GOT3 (cell line): ENCODE results near the gene DOCK2.
"Not testable (repeated sequence)": the region's sequence is repeated elsewhere in the genome, so short reads cannot be mapped to it uniquely, and the experiment has no call there.

ENCODE experiments used
- DNase-seq: peaks from one replicate; lab custom pipeline; 2025; ENCODE audit warnings: mixed read lengths; lab: John Stamatoyannopoulos, UW

The DOCK2 gene

GRCh38 chr5:169637085-169637548 is at the start of gene DOCK2:
TSS of gene DOCK2 (plus strand) at chr5:169637275. CDS start at chr5:169637327, 52 bp downstream.
- no peak for DNase-seq

DNA sequence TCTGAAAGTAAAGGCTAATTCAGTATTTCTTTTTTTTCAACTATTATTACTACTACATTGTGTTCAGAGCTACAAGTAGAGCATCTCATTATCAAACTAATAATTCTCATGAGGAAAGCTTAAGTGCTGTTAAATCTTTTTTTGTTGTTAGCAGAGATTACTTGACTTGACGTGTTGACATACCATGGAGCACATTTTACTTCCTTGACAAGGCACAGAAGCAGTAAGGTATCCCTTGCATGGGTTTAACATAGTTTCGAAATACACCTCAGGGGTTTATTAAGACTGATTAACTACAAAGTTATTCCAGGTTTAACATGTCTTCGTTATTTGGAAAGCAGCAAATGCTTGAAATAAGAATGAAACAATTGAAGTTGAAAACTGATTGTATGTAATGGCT is 46.5 kb upstream of the DOCK2 start:
- DNase-seq: no peak

DNA sequence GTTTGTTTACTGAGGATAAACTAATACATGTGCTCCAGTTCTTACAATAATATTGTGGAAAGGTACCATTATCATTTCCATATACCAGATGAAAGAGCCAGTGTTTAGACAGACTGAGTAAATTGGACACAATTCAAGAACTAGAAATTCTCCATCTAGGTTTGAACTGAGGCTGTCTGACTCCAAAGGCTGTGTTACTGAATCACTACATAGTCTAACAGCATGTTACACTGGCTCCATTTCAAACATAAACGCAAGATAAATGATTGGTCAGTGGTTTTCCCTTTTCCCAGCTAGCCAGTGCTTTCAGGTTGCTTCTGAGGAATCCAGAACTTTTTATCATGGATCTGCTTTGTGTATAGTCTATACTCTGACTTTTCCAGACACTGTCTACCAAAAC is 45.4 kb upstream of the DOCK2 start:
- no peak for DNase-seq

DNA sequence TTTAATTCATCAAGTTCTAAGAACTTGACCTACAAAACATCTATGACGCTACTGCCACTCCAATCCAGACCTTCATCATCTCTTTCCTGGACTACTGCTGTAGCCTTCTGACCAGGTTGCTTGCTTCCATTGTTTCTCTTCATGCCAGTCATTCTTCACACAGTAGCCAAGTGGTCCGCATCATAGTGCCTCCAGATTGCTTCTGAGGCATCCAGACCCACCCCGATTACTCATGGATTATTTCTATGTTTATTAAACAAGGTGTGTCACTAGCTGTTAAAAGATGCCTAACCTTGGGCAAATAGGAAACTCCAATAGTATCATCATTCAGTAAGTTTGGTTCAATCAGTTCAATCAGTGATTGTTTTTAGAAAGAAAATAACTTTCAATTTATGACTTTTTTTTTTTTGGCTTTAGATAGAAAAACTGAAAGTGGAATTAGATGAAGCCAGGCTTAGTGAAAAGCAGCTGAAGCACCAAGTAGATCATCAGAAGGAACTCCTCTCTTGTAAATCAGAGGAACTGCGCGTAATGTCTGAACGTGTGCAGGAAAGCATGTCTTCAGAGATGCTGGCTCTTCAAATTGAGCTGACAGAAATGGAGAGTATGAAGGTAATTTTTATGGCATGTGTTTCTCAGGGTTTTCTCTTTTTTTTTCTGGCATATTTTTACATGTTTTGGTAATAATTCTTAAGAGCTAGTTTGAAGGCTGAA is 44.0 kb upstream of the DOCK2 start:
- no peak for DNase-seq

- no peak for DNase-seq
These were observed 41.8 kb upstream of the DOCK2 start for GRCh38 chr5:169595172-169595820.

DNA sequence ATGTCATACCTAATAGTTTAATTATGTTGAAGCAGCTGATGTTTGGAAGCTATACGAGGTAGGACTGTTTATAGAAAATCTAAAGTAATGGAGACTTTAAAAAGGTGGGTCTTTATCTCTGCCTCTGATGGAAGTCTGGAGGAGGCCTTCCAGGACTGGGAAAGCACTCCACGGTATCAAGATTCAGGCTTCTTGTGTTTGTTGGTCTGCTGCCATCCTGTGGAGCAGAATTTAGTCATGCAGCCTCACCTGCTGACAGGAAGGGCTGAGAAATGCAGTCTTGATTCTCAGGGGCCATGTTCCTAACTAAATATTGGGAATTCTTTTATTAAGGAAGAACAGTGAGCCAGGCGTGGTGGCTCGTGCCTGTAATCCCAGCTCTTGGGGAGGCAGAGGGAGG is 37.6 kb upstream of the DOCK2 start:
- no peak for DNase-seq

DNA sequence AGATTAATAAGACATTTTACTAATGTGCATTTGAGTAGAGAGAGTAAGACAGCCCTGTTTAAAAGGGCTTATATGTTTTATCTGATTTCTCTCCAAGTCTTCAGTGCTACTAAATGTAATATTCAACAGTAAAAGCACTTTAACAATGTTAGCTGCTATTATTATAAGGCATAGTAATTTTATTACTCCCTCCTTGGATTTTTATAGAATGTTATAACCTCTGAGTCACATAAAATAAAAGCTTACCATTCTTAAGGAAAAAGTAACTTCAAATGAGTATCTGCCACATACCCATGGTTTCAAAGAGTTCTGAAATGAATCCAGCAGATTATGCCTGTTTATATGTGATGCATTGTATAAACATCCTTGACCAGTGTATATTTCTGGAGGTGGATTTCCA is 34.5 kb upstream of the DOCK2 start:
- DNase-seq: no peak

DNA sequence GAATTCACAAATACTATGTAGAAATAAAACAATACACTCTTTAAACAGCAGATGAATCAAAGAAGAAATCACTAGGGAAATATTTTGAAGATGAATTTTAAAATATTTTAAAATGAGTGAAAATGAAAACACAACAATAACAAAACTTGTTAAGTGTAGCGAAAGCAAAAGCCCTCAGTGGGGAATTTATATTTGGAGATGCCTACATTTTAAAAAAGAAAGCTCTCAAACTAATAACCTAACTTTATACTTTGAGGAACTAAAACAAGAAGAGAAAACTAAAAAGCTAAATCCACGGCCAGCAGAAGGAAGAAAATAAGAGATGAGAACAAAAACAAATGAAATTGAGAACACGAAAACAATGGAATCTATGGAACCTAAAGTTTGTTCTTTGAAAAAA is 30.8 kb upstream of the DOCK2 start:
- no peak for DNase-seq

DNA sequence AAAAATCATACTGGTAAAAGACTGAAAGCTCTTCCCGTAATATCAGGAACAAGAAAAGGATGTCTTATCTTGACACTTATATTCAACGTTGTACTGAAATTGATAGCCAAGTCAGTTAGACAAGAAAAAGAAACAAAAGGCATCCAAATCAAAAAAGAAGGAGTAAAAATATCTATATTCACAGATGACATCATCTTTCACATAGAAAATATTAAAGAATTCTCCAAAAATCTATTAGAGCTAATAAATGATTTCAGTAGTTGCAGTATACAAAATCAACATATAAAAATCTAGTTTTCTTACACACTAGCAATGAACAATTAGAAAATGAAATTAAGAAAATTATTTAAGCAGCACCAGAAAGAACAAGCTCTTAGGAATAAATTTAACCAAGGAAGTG is 29.2 kb upstream of the DOCK2 start:
- DNase-seq: no peak

DNA sequence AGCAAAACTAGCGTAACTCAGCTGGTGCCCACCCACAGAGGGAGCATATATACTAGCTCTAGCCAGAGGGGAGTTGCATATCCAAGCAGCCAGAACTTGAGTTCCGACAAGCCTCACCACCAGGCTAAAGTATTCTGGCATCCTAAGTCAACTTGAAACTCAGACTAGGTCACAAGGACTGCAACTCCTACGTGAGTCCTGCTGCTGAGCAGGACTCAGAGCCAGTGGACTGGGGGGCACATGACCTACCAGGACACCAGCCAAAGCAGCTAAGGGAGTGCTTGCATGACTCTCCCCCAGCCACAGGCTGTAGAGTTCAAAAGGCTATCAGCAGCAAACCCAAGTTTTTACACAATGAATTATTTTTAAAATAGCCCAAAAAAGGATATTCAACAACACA is 27.4 kb upstream of the DOCK2 start:
- no peak for DNase-seq

DNA sequence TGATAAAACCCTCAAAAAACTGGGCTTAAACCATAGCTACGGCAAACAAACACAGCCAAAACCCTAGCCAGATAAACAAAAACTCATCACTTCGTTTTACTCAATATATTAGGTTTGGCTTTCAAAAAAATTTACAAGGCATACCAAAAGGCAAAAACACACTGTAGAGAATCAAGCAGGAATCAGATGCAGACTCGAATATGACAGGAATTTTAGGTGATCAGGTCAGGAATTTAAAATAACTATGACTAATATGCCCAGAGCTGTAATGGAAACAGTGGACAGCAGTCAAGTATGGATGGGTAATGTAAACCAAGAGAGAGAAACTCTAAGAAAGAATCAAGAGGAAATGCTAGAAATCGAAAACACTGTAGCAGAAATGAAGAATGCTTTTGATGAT is 26.5 kb upstream of the DOCK2 start:
- DNase-seq: no peak

DNA sequence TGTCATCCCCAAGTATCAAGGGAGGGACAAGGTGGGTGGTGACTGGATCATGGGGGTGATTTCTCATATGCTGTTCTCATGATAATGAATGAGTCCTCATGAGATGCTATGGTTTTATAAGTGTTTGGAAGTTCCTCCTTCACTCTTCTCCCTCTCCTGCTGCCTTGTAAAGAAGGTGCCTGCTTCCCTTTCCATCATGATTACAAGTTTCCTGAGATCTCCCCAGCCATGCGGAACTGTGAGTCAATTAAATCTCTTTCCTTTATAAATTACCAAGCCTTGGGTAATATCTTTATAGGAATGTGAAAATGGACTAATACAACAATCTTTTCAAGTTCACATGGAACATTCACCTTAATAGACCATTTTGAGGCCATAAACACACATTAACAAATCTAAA is 21.5 kb upstream of the DOCK2 start:
- no peak for DNase-seq

- DNase-seq: not testable (repeated sequence)
These were observed 12.8 kb upstream of the DOCK2 start for GRCh38 chr5:169624307-169624706.

DNA sequence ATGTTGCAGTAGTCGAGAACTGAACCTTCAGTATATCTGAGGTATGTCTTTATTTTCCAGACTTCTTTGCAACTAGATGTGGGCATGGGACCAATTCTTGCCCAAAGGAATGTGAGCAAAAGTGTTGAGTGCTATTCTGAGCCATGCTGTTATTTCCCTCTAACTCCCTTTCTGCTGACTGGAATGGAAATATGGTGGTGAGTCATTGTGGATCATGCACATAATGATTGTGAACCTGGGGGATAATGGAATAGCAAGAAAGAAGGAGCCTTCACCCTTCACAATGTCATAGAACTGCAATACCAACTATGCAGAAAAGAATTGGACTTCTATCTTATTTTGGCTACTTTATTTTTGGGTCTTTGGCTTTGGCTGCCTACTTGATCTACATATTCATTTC is 10.3 kb upstream of the DOCK2 start:
- DNase-seq: no peak

DNA sequence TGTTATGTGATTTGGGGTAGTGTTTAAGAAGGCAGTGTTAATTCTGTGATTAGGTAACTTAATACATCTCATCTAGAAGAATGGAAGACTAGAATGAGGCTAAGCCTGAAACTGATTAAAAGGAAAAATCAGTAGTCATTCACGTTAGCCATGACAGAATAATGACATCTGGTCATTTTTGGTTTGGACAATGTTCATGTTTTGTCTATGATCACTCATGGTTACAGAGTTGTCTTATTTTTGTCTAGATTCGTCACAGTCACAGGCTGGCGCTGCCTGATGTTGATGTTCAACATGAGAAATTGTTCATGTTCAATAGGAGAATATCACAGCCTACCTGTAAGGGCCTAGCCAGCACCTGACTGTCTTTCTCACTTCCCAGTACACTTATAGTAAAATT is 9.5 kb upstream of the DOCK2 start:
- no peak for DNase-seq

DNA sequence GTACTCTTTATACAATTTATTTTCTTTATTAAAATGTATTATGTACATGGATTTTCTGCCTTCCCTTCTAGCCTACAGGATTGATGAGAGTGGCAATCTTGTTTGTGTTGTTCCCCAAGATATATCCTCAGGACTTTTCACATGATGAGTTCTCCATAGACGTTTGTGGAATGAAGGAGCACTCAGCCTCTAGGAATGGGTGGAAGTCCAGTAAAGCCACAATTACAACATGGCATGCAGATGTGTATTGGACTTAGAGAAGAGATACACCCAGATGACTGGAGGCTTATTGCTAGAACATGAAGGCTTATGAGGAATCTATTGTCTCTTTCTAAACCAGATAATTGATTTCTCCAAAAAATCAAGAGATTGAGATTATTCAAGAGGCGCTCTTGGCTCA is 8.2 kb upstream of the DOCK2 start:
- DNase-seq: no peak

DNA sequence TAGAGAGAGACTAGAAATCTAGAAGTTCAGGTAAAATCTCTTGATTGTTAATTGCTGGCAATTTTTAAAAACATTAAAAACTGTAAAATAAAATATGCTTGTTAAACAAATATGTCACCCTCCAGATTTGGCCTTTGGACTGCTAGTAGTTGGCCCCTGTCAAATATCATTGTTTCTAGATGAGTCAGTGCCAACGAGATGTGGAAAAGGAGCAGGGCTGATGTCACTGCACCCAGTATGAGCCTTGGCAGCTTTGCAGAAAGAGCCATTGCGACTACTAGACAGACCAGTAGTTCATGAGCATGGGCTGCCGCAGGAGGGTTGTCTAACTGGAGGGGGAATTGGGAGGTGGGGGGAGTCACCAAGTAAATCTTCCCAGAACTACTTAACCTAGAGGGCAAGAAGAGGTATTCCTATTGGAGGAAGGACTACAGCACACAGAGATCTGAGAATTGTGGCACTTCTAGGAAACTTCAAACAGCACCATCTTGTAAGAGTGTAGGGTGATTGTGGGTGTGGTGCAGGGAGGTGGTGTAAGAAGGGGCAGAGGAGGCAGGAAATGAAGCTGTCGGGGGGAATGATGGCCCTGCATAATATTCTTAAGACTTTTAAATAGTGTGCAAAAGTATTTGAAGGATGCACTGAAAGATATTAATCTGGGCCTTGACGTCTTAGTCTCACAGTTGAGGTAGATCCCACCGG is 7.1 kb upstream of the DOCK2 start:
- no peak for DNase-seq

DNA sequence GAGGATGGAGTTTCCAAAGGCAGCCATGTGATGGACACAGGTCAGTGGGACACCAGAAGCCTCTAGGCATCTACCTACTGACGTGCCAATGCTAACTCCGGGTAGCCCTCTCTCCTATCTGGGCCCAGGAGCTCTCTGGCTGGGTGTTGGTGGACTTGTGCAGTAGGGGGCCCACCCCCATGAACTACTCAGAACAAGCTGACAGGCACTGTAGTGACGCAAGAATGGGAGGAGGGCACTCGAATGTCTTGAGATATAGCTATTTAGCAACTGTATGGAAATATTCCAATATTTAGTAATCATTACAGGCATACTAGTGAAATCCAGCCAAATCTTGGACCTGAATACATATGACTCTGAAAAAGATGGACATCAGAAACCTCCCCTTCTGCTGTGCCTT is 5.7 kb upstream of the DOCK2 start:
- DNase-seq: no peak

- no peak for DNase-seq
These were observed 4.1 kb upstream of the DOCK2 start for GRCh38 chr5:169632946-169633345.

GRCh38 chr5:169634606-169635005 is 2.5 kb upstream of the DOCK2 start:
- DNase-seq: no peak

DNA sequence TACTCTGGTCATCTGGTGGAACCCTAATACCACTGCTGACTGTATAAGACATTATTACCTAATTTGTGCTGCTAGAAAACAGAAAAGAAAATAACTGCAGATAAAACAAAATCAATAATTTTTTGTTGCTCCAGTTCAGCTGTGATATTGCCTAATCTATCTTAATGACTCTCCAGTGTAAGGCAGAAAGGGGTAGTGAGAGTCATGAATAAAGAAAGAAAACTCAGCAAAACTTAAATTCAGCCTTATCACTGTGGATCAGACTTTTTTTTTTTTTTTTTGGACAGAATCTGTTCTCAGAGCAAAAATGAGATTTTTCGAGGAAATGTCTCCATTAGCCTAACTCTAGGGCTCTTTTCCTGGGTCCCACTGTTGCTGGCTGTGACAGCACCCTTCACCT is 1.1 kb upstream of the DOCK2 start:
- no peak for DNase-seq

GRCh38 chr5:169636477-169637084 is 494 bp upstream of the DOCK2 start:
- no peak for DNase-seq
